Panc1 (cell line): ENCODE measurements around the gene IFNB1.

Source experiments
- CTCF ChIP-seq: fragments of 450-650 bp; IDR thresholded peaks from 2 replicates; pipeline ENCODE4 v1.5.1; 2017; ENCODE audit warnings: mild to moderate bottlenecking
- REST ChIP-seq, 2 experiments: IDR thresholded peaks; 2 replicates each; pipeline ENCODE4 v1.6.1; 2011 to 2012; ENCODE audit warnings: low read depth in 2 of 2, control low read depth in 1 of 2, low read length in 1 of 2, mild to moderate bottlenecking in 1 of 2, moderate library complexity in 1 of 2; ENCODE audit not compliant: insufficient read depth in 1 of 2

- TF ChIP-seq CTCF = no peak
- no peak for TF ChIP-seq REST (IDR thresholded peaks at IDR 0.05; ENCODE audit: insufficient read depth in 1 of 2, low read depth in 2 of 2, low read length in 1 of 2)
These were observed 48.1 kb downstream of the IFNB1 start for GRCh38 chr9:21029661-21030060.
